Thymus (tissue), 11 donors: ENCODE data around the gene LIPK. TPM values are rescaled to one million over a fixed set of nuclear protein-coding genes. Genes with fewer than 3 reads are reported as not detected.

ENCODE experiments used
- DNase-seq, 9 donors: peaks; one replicate each; pipeline ENCODE4 v3.0.0-alpha.2; 2013; ENCODE audit warnings: low spot score in 9 of 9, low read depth in 6 of 9, missing footprints in 1 of 9
- H3K27ac ChIP-seq, 2 donors: one replicate each; pipeline ENCODE4 v1.5.1; 2013; ENCODE audit warnings: control low read depth in 1 of 2, low read depth in 1 of 2, low read length in 1 of 2, mild to moderate bottlenecking in 1 of 2, moderate library complexity in 1 of 2
- H3K27me3 ChIP-seq, 2 donors: one replicate each; pipeline ENCODE4 v1.5.1; 2013; ENCODE audit warnings: low read length in 1 of 2; ENCODE audit not compliant: control insufficient read depth in 2 of 2, insufficient read depth in 1 of 2
- H3K36me3 ChIP-seq, 2 donors: one replicate each; pipeline ENCODE4 v1.5.1; 2013; ENCODE audit warnings: low read length in 1 of 2, mild to moderate bottlenecking in 1 of 2, moderate library complexity in 1 of 2; ENCODE audit not compliant: control insufficient read depth in 2 of 2, insufficient read depth in 2 of 2
- H3K4me1 ChIP-seq, 2 donors: one replicate each; pipeline ENCODE4 v1.5.1; 2013; ENCODE audit warnings: low read length in 2 of 2; ENCODE audit not compliant: control insufficient read depth in 2 of 2, insufficient read depth in 2 of 2
- H3K4me3 ChIP-seq, 2 donors: one replicate each; pipeline ENCODE4 v1.5.1; 2013; ENCODE audit warnings: low read length in 2 of 2, control low read depth in 1 of 2, mild to moderate bottlenecking in 1 of 2
- H3K9me3 ChIP-seq, 2 donors: one replicate each; pipeline ENCODE4 v1.5.1; 2013; ENCODE audit warnings: low read length in 1 of 2, mild to moderate bottlenecking in 1 of 2; ENCODE audit not compliant: control insufficient read depth in 2 of 2, insufficient read depth in 1 of 2
- WGBS: extraction: QIAGEN DNeasy Blood & Tissue Kit; methylation state at CpG from one replicate; pipeline ENCODE4 v1.1.7; 2013; 5-methylcytosine and 5-hydroxymethylcytosine counted together
- polyA plus RNA-seq: library from polyadenylated mRNA; stranded (reverse); fragments of 200-250 nt; gene quantifications from one replicate; pipeline ENCODE4 v1.2.3, GENCODE V29; 2013
- total RNA-seq: library from RNA; stranded (reverse); fragments of 120-200 nt; gene quantifications from one replicate; pipeline ENCODE4 v1.2.4, GENCODE V29; 2013
- donor health status: healthy.

The LIPK gene
- total and polyA plus RNA-seq, 2 donors, result 0.33 to 1.5 TPM

DNA sequence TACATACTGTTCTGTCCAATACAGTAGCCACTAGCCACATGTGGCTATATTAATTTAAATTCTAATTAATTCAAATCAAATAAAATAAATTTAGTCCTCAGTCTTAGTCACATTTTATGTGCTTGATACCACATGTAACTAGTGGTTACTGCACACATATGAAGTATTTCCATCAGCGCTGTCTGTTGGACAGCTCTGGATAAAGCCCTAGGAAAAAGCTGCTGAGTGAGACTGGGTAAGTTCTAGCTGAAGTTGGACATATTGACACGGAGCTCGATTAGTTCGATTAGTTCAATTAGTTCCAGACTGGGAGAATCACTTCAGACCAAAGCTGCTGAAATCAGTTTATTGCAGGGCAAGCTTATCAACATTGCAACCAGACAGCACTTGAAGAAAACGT is 81.4 kb downstream of the LIPK start:
- H3K9me3 ChIP-seq, result no peaks in the 10 kb centered on the region

DNA sequence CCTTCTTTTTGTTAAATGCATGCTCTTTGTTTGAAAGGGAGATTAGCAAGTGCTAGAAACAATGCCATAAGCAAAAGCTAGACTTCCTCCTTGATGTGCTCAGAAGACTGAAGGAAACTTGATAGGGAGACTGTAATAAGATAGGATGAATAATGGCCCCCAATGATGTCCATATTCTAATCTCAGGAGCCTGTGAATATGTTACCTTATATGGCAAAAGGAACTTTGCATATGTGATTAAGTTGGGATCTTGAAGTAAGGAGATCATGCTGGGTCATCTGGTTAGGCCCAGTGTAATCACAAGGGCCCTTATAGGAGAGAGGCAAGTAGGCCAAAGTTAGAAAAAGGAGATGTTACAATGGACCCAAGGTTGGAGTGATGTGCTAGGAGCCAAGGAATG is 82.9 kb downstream of the LIPK start:
- Histone ChIP-seq H3K36me3 (no peaks in the 10 kb centered on the region), H3K27me3 (no peaks in the 10 kb centered on the region), H3K4me1 (peaks cover 0 to under 1% of the 10 kb centered on the region in 2 donors), H3K27ac (no peak overlapping the region), H3K9me3 (no peaks in the 10 kb centered on the region), H3K4me3 (no peak overlapping the region)
- no peak for DNase-seq

More for the DNA sequence above, 81.4 kb downstream of the LIPK start:
- Histone ChIP-seq H3K4me3 (no peak overlapping the region), H3K4me1 (no peaks in the 10 kb centered on the region), H3K27me3 (no peaks in the 10 kb centered on the region), H3K36me3 (no peaks in the 10 kb centered on the region), H3K27ac (no peak overlapping the region)
- WGBS, result 96% methylated on average over 5 of the region's 5 CpGs
- DNase-seq, result no peak

DNA sequence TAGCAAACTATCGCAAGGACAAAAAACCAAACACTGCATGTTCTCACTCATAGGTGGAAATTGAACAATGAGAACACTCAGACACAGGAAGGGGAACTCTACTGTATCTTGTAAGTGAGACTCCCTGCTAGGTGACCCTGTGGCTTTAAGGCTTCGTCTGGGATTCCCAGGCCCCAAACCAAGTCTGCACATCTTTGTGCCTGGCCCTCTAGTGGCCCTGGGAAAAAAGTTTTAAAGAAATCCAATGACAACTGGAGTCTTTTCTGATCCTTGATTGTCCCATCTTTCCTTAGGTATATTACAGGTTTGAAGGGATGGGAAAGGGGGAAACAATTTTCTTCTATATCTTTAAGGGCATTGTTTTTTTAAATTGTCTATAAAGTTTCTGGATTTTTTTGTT is 85.9 kb downstream of the LIPK start:
- no peak overlapping the region for H3K27ac ChIP-seq
- DNase-seq, result no peak
- H3K4me3 ChIP-seq, result no peak overlapping the region
- no peaks in the 10 kb centered on the region for H3K9me3 ChIP-seq
- peaks cover 0 to 3% of the 10 kb centered on the region in 2 donors for H3K4me1 ChIP-seq
- H3K27me3 ChIP-seq, result no peaks in the 10 kb centered on the region
- WGBS, result 65% methylated on average over 2 of the region's 2 CpGs
- no peaks in the 10 kb centered on the region for H3K36me3 ChIP-seq

DNA sequence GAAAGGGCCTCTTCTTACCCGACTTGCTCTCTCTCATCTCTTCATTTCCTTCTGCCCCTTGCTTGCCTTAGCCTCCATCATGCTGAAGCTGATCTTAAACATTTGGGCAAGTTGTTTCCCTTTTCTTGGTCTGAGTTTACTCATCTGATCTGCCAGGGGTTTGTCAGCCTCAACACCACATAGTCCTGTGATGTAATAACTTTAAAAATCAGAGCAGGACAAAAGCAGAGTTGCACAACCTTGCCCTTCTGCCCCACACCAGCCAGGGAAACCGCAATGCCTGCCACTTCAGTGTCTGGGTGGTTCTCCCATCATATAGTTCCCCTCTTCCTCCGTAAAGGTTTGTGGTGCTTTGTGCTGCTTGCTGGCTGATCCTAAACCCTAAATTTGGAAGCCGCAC is 86.6 kb downstream of the LIPK start:
- H3K4me3 ChIP-seq, result no peak overlapping the region
- no peak for DNase-seq
- H3K4me1 ChIP-seq, result peaks cover 0 to 3% of the 10 kb centered on the region in 2 donors
- no peaks in the 10 kb centered on the region for H3K9me3 ChIP-seq
- WGBS, result 96% methylated on average over 4 of the region's 4 CpGs
- H3K36me3 ChIP-seq, result no peaks in the 10 kb centered on the region
- H3K27ac ChIP-seq, result no peak overlapping the region
- no peaks in the 10 kb centered on the region for H3K27me3 ChIP-seq

DNA sequence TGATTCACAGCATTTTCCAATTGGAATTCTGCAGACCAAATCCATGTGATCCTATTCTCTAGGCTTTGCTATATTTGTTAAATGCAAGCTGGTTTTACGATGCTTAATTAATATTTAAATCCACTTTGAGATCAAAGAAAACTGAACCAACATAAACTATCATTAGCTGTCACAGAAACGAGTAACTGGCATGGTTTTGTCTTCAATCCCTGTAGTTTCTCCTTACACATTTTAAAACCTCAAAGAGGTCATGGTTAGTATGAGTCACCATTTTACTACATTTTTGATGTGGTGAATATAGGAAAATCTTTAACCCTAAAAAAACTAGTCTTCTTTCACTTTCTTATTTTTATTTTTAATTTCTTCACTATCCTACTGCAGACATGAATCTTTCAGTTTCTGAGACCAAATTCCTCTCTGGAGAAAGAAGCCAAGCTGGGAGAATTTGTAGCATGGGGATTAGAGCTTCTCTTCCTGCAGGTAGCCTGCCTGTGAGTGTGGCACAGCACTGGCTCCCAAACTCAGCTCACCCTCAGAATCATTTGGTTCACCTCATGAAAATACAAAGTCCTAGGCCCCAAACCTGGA is 87.8 kb downstream of the LIPK start:
- Histone ChIP-seq H3K9me3 (no peaks in the 10 kb centered on the region), H3K4me1 (peaks cover 0 to 3% of the 10 kb centered on the region in 2 donors), H3K36me3 (no peaks in the 10 kb centered on the region), H3K27me3 (no peaks in the 10 kb centered on the region), H3K4me3 (no peak overlapping the region), H3K27ac (no peak overlapping the region)
- peak in 2 of 9 donors; percentile 6 to 37 for DNase-seq
- WGBS, result 47% methylated on average over 2 of the region's 2 CpGs

DNA sequence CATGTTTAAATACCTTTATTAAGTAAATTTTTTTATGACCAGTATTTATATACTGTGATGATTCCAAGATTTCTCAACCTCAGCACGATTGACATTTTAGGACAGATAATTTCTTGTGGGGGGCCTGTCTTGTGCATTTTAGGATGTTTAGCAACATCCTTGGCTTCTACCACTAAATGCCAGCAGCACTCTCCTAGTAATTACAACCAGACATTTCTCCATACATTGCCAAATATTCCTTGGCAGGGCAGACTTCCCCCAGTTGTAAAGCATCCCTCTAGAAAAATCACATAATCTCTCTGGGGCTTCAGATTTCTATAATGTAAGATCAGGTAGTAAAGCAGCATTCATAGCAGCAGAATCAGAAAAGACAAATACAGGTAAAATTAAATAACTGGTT is 88.7 kb downstream of the LIPK start:
- H3K36me3 ChIP-seq, result no peaks in the 10 kb centered on the region
- H3K9me3 ChIP-seq, result no peaks in the 10 kb centered on the region
- H3K4me3 ChIP-seq, result no peak overlapping the region
- WGBS, result 98% methylated on average over 1 of the region's 1 CpG
- H3K27ac ChIP-seq, result no peak overlapping the region
- DNase-seq, result no peak
- peaks cover 0 to 3% of the 10 kb centered on the region in 2 donors for H3K4me1 ChIP-seq
- H3K27me3 ChIP-seq, result no peaks in the 10 kb centered on the region

DNA sequence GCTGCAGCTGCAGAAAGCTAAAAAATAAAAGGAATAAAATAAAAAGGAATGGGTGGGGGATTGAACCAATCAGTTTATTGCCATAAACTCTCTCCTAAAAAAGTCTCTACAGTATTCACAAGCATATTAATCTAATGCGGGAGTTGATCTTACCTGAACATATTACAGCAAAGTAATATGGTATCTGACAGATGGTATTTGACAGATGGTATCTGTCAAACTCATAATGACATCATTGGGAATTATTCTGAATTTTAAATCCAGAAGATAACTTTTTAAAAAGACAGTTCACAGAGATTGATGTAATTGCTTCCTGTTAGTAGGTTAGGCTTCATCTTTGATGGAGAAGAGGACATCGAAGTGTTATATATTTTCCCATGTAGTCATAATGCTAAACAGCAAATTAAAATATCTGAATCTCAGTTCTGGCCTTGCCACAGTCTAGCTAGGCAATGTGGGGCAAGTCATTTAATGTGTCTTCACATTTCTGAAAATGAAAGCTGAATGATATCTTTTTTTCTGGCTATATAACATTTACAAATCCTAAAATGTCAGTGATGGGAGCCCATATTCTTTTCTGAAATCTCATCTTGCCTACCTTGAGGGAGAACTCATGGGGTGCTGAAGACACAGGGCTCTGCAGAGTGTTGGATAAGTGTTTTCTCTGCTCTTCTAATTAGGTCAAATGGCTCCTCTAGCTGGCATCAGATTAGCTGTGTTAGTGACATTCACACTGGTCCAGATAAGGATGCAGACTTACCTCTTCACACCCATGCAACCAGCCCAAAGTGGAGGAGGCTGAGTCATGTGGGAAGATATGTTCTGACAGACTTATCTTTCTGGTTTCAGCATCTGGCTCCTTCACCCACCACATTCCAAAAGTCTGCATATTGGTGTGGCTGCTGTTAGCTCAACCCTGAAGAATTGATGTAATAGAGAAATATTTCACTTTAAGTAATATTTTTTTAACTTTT is 94.4 kb downstream of the LIPK start:
- Histone ChIP-seq H3K27ac (no peak overlapping the region), H3K4me3 (no peak overlapping the region), H3K36me3 (no peaks in the 10 kb centered on the region), H3K27me3 (no peaks in the 10 kb centered on the region), H3K9me3 (no peaks in the 10 kb centered on the region), H3K4me1 (no peaks in the 10 kb centered on the region)
- WGBS, result 99% methylated on average over 2 of the region's 2 CpGs
- no peak for DNase-seq

Other genes with a start within 250 kb of the LIPK start
- 4.3 TPM for gene RNLS, start 122.9 kb upstream of the LIPK start, total RNA-seq
- gene RNLS, start 122.9 kb upstream of the LIPK start, polyA plus RNA-seq, result 5.0 TPM
- gene LIPJ, start 119.5 kb upstream of the LIPK start, total RNA-seq, result 0.42 TPM
- gene LIPJ, start 119.5 kb upstream of the LIPK start, polyA plus RNA-seq, result 0.66 TPM
- 0.14 TPM for gene LIPF, start 41.8 kb upstream of the LIPK start, total RNA-seq
- gene LIPF, start 41.8 kb upstream of the LIPK start, polyA plus RNA-seq, result 1.0 TPM
- 0.09 TPM for gene LIPN, start 53.8 kb downstream of the LIPK start, total RNA-seq
- gene LIPN, start 53.8 kb downstream of the LIPK start, polyA plus RNA-seq, result 0.50 TPM
- not detected for gene LIPM, start 96.5 kb downstream of the LIPK start, total RNA-seq
- gene LIPM, start 96.5 kb downstream of the LIPK start, polyA plus RNA-seq, result 0.57 TPM
- gene ANKRD22, start 145.6 kb downstream of the LIPK start, total RNA-seq, result 15.5 TPM
- gene ANKRD22, start 145.6 kb downstream of the LIPK start, polyA plus RNA-seq, result 11.6 TPM
- gene STAMBPL1, start 174.0 kb downstream of the LIPK start, total RNA-seq, result 20.5 TPM
- 12.3 TPM for gene STAMBPL1, start 174.0 kb downstream of the LIPK start, polyA plus RNA-seq
- gene ACTA2, start 246.5 kb downstream of the LIPK start, total RNA-seq, result 36.8 TPM
- gene ACTA2, start 246.5 kb downstream of the LIPK start, polyA plus RNA-seq, result 285 TPM